Caco-2 (cell line): Measurements from ENCODE around the gene STRBP. TPM values are rescaled to one million over a fixed set of nuclear protein-coding genes. Genes with fewer than 3 reads are reported as not detected.

ENCODE experiments used
- BruUV-seq: library from RNA; stranded (reverse); fragments of 400-500 nt; replicated peaks from 2 replicates; lab custom pipeline; 2021; lab: Mats Ljungman, UMichigan
- CTCF ChIA-PET: fragments of 300-600 bp; sonication (Branson Sonifier 250); formaldehyde crosslinking; loops from one replicate; lab custom pipeline; 2022; ENCODE audit warnings: antibody characterized with exemption; lab: Charles Lee
- POLR2A ChIA-PET: fragments of 300-600 bp; sonication (Branson Sonifier 250); formaldehyde crosslinking; loops from one replicate; lab custom pipeline; 2022; ENCODE audit warnings: antibody characterized with exemption; lab: Charles Lee
- DNase-seq, 2 experiments: peaks; one replicate each; pipeline versions ENCODE4 v3.0.0 to v3.0.0-alpha.2; 2020 to 2022
- H3K27me3 ChIP-seq: replicated peaks from 2 replicates; pipeline ENCODE4 v1.6.0; 2011; ENCODE audit warnings: low read length; ENCODE audit not compliant: control insufficient read depth, insufficient read depth
- H3K36me3 ChIP-seq: 2 replicates; pipeline ENCODE4 v1.5.1; 2011; ENCODE audit warnings: low read length; ENCODE audit not compliant: control insufficient read depth, insufficient read depth
- H3K4me1 ChIP-seq: fragments of 250-450 bp; sonication (Bioruptor Pico); 2 replicates; pipeline ENCODE4 v1.5.1; 2020; ENCODE audit warnings: mild to moderate bottlenecking
- H3K4me3 ChIP-seq: 2 replicates; pipeline ENCODE4 v1.5.1; 2011; ENCODE audit warnings: low read depth, mild to moderate bottlenecking, control low read depth, low read length
- H3K9me3 ChIP-seq: fragments of 250-450 bp; sonication (Bioruptor Pico); 2 replicates; pipeline ENCODE4 v1.5.1; 2020; ENCODE audit warnings: mild to moderate bottlenecking, moderate library complexity
- H3K27ac Mint-ChIP-seq: one replicate; pipeline ENCODE4 v1.8.0; 2022; ENCODE audit warnings: mixed read lengths; ENCODE audit not compliant: unreplicated experiment
- H3K27me3 Mint-ChIP-seq: one replicate; pipeline ENCODE4 v1.8.0; 2022; ENCODE audit warnings: mixed read lengths; ENCODE audit not compliant: insufficient read depth, unreplicated experiment
- H3K36me3 Mint-ChIP-seq: one replicate; pipeline ENCODE4 v1.8.0; 2022; ENCODE audit warnings: mild to moderate bottlenecking, mixed read lengths; ENCODE audit not compliant: insufficient read depth, unreplicated experiment
- H3K4me1 Mint-ChIP-seq: one replicate; pipeline ENCODE4 v1.8.0; 2022; ENCODE audit warnings: low read depth, mixed read lengths; ENCODE audit not compliant: unreplicated experiment
- H3K4me3 Mint-ChIP-seq: one replicate; pipeline ENCODE4 v1.8.0; 2022; ENCODE audit warnings: mild to moderate bottlenecking, moderate library complexity, mixed read lengths; ENCODE audit not compliant: unreplicated experiment
- H3K9me3 Mint-ChIP-seq: one replicate; pipeline ENCODE4 v1.8.0; 2022; ENCODE audit warnings: mixed read lengths; ENCODE audit not compliant: unreplicated experiment
- intact Hi-C: fragments of 100-400 bp; cut with micrococcal nuclease; formaldehyde crosslinking; loops from one replicate; pipeline ENCODE4 v1.10.0; 2022; ENCODE audit not compliant: unreplicated experiment
- total RNA-seq: library from RNA; stranded (reverse); gene quantifications from 2 replicates; pipeline ENCODE4 v1.2.3, GENCODE V29; 2022
- TF ChIP-seq, protein P1 (sequence below), 2 experiments: fragments of 200-600 bp in 1 of 2; IDR thresholded peaks; 1 replicate in 1 of 2; 2 replicates in 1 of 2; pipeline versions ENCODE4 v1.5.1 to v1.8.0; 2011 to 2022; ENCODE audit warnings: antibody characterized with exemption in 1 of 2, control low read depth in 1 of 2, inconsistent platforms in 1 of 2, low read depth in 1 of 2, low read length in 1 of 2, mild to moderate bottlenecking in 1 of 2, moderate library complexity in 1 of 2; ENCODE audit not compliant: insufficient read depth in 1 of 2, severe bottlenecking in 1 of 2, unreplicated experiment in 1 of 2

STRBP gene
- total RNA-seq, 1 experiment from 2014 or later = 43.5 TPM

DNA sequence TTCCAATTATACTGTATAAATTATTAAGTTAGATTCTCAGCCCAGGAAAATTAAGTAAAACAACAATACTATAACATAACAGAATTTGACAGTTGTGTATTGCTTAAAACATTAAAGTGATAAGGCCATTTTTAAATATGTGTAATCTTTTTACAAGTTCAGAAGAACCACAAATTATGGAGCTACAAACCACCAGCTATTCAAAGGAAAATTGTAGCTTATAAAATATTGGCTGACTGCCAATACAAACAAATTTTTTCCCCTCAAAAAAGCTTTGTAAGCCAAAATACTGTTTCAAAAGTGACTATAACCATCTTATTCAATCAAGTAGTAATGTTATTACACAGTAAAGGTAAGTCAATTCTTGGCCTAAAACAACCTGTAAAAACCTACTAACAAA lies 21.9 kb downstream of the STRBP start:
- Histone ChIP-seq H3K27me3 (no peaks in the 10 kb centered on the region), H3K4me3 (no peak overlapping the region), H3K9me3 (no peaks in the 10 kb centered on the region), H3K4me1 (no peaks in the 10 kb centered on the region; the same call in 1 of the 2 replicates), H3K36me3 (no peaks in the 10 kb centered on the region)
- ChIA-PET POLR2A (no interaction called here), CTCF (no interaction called here)
- H3K4me3 Mint-ChIP-seq = no peak overlapping the region
- intact Hi-C loops = no loop called here
- H3K4me1 Mint-ChIP-seq = peaks cover 7% of the 10 kb centered on the region
- no peaks in the 10 kb centered on the region for H3K27me3 Mint-ChIP-seq
- no peak overlapping the region for H3K27ac Mint-ChIP-seq
- H3K9me3 Mint-ChIP-seq = no peaks in the 10 kb centered on the region
- TF ChIP-seq, protein P1, sequence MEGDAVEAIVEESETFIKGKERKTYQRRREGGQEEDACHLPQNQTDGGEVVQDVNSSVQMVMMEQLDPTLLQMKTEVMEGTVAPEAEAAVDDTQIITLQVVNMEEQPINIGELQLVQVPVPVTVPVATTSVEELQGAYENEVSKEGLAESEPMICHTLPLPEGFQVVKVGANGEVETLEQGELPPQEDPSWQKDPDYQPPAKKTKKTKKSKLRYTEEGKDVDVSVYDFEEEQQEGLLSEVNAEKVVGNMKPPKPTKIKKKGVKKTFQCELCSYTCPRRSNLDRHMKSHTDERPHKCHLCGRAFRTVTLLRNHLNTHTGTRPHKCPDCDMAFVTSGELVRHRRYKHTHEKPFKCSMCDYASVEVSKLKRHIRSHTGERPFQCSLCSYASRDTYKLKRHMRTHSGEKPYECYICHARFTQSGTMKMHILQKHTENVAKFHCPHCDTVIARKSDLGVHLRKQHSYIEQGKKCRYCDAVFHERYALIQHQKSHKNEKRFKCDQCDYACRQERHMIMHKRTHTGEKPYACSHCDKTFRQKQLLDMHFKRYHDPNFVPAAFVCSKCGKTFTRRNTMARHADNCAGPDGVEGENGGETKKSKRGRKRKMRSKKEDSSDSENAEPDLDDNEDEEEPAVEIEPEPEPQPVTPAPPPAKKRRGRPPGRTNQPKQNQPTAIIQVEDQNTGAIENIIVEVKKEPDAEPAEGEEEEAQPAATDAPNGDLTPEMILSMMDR (IDR thresholded peaks at IDR 0.05; ENCODE audit: insufficient read depth in 1 of 2, low read depth in 1 of 2, low read length in 1 of 2, severe bottlenecking in 1 of 2, unreplicated experiment in 1 of 2) = no peak
- no peak for DNase-seq
- no TSS peak for BruUV-seq
- H3K36me3 Mint-ChIP-seq = peaks cover 6% of the 10 kb centered on the region

DNA sequence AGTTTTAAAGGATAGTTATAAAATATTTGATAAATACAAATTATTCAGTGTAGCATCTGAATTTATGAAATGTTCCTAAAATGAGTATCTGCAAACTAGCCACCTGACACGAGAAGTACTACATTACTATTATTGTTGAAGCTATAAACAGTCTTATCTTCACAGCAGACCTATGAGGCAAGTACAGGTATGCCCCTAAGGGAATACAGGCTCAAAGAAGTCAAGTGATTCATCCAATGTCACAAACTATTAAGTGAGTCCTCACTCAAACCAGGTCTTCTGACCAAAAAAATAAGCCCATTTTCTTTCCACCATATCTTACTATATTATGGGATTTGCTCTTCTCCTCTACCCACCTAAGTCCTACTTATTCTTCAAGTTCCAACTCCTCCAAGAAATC lies 28.7 kb downstream of the STRBP start:
- no peaks in the 10 kb centered on the region for H3K27me3 ChIP-seq
- CTCF ChIA-PET = no interaction called here
- intact Hi-C loops = no loop called here
- no TSS peak for BruUV-seq
- Mint-ChIP-seq H3K36me3 (peaks cover 7% of the 10 kb centered on the region), H3K4me3 (no peak overlapping the region), H3K27me3 (no peaks in the 10 kb centered on the region), H3K9me3 (no peaks in the 10 kb centered on the region), H3K4me1 (peaks cover 12% of the 10 kb centered on the region), H3K27ac (no peak overlapping the region)
- DNase-seq = no peak
- POLR2A ChIA-PET = no interaction called here
- no peaks in the 10 kb centered on the region for H3K36me3 ChIP-seq
- no peaks in the 10 kb centered on the region; the same call in none of the 2 replicates for H3K4me1 ChIP-seq
- TF ChIP-seq, protein P1 (IDR thresholded peaks at IDR 0.05; ENCODE audit: insufficient read depth in 1 of 2, low read depth in 1 of 2, low read length in 1 of 2, severe bottlenecking in 1 of 2, unreplicated experiment in 1 of 2) = no peak
- H3K9me3 ChIP-seq = no peaks in the 10 kb centered on the region
- no peak overlapping the region for H3K4me3 ChIP-seq

DNA sequence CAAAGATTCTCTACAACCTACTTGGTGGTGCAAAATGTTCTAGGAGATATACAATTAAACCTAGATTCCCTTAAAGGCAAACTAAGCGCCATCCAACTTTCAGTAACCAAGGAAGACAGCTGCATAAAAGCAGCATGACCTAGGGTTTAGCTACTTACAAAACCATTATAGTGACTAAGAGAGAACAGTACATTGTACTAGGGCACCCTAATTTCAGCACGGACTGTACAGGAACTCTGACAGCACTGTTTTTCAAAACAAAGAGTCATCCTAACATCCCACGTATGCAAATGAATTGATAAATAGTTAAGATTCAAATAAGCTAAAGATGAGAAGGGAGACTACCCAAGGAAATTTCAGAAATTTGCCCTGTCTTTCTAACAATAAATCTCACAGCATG lies 30.0 kb downstream of the STRBP start:
- Histone ChIP-seq H3K27me3 (no peaks in the 10 kb centered on the region), H3K9me3 (no peaks in the 10 kb centered on the region), H3K36me3 (no peaks in the 10 kb centered on the region), H3K4me1 (no peaks in the 10 kb centered on the region; the same call in none of the 2 replicates), H3K4me3 (no peak overlapping the region)
- no peak for DNase-seq
- CTCF ChIA-PET = no interaction called here
- no peaks in the 10 kb centered on the region for H3K9me3 Mint-ChIP-seq
- no peak overlapping the region for H3K27ac Mint-ChIP-seq
- BruUV-seq = no TSS peak
- POLR2A ChIA-PET = no interaction called here
- no peak overlapping the region for H3K4me3 Mint-ChIP-seq
- peaks cover 12% of the 10 kb centered on the region for H3K4me1 Mint-ChIP-seq
- intact Hi-C loops = no loop called here
- peaks cover 7% of the 10 kb centered on the region for H3K36me3 Mint-ChIP-seq
- TF ChIP-seq, protein P1 (IDR thresholded peaks at IDR 0.05; ENCODE audit: insufficient read depth in 1 of 2, low read depth in 1 of 2, low read length in 1 of 2, severe bottlenecking in 1 of 2, unreplicated experiment in 1 of 2) = no peak
- H3K27me3 Mint-ChIP-seq = no peaks in the 10 kb centered on the region
